PFSK-1 (cell line): ENCODE results near the gene WDR64.

Source experiments
- POLR2AphosphoS5 ChIP-seq: IDR thresholded peaks from 2 replicates; pipeline ENCODE4 v1.6.1; 2012; ENCODE audit warnings: low read depth, mild to moderate bottlenecking, control low read depth, low read length, moderate library complexity
- TF ChIP-seq, protein P1 (sequence below), 2 experiments: IDR thresholded peaks; 2 replicates each; pipeline versions ENCODE4 v1.6.1 to v1.8.0; 2011 to 2012; ENCODE audit warnings: low read depth in 2 of 2, low read length in 2 of 2, control low read depth in 1 of 2, inconsistent platforms in 1 of 2, mild to moderate bottlenecking in 1 of 2, moderate library complexity in 1 of 2; ENCODE audit not compliant: insufficient read depth in 1 of 2

- TF ChIP-seq POLR2AphosphoS5 = no peak
- TF ChIP-seq, protein P1, sequence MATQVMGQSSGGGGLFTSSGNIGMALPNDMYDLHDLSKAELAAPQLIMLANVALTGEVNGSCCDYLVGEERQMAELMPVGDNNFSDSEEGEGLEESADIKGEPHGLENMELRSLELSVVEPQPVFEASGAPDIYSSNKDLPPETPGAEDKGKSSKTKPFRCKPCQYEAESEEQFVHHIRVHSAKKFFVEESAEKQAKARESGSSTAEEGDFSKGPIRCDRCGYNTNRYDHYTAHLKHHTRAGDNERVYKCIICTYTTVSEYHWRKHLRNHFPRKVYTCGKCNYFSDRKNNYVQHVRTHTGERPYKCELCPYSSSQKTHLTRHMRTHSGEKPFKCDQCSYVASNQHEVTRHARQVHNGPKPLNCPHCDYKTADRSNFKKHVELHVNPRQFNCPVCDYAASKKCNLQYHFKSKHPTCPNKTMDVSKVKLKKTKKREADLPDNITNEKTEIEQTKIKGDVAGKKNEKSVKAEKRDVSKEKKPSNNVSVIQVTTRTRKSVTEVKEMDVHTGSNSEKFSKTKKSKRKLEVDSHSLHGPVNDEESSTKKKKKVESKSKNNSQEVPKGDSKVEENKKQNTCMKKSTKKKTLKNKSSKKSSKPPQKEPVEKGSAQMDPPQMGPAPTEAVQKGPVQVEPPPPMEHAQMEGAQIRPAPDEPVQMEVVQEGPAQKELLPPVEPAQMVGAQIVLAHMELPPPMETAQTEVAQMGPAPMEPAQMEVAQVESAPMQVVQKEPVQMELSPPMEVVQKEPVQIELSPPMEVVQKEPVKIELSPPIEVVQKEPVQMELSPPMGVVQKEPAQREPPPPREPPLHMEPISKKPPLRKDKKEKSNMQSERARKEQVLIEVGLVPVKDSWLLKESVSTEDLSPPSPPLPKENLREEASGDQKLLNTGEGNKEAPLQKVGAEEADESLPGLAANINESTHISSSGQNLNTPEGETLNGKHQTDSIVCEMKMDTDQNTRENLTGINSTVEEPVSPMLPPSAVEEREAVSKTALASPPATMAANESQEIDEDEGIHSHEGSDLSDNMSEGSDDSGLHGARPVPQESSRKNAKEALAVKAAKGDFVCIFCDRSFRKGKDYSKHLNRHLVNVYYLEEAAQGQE (IDR thresholded peaks at IDR 0.05; ENCODE audit: insufficient read depth in 1 of 2, low read depth in 2 of 2, low read length in 2 of 2) = no peak
These were observed 21.2 kb upstream of the WDR64 start for GRCh38 chr1:241630899-241631298.
